HEK293T (cell line): ENCODE measurements around the gene RABGAP1L.

ENCODE experiments used
- CTCF ChIA-PET: fragments of 350-600 bp; formaldehyde crosslinking; extraction: SDS; loops from one replicate; lab custom pipeline; 2021; ENCODE audit warnings: antibody characterized with exemption, inconsistent platforms; lab: Yijun Ruan, JAX
- POLR2A ChIA-PET: fragments of 350-600 bp; formaldehyde crosslinking; extraction: SDS; loops from one replicate; lab custom pipeline; 2020; ENCODE audit warnings: antibody characterized with exemption, inconsistent platforms; lab: Yijun Ruan, JAX
- DNase-seq: peaks from one replicate; pipeline ENCODE4 v3.0.0; 2012; ENCODE audit warnings: mixed read lengths; ENCODE audit errors: extremely low spot score
- ARNT ChIP-seq: fragments of 450-650 bp; IDR thresholded peaks from 2 replicates; pipeline ENCODE4 v1.6.1; 2017; ENCODE audit warnings: mild to moderate bottlenecking
- BHLHE40 ChIP-seq: fragments of 450-650 bp; IDR thresholded peaks from 2 replicates; pipeline ENCODE4 v1.6.1; 2016; ENCODE audit warnings: mild to moderate bottlenecking, moderate library complexity, borderline replicate concordance
- CTBP1 ChIP-seq: fragments of 450-650 bp; IDR thresholded peaks from 2 replicates; pipeline ENCODE4 v1.6.1; 2016; ENCODE audit warnings: borderline replicate concordance
- ELF4 ChIP-seq: fragments of 450-650 bp; IDR thresholded peaks from 2 replicates; pipeline ENCODE4 v1.6.1; 2017; ENCODE audit warnings: antibody characterized with exemption
- FOXA1 ChIP-seq: fragments of 450-650 bp; IDR thresholded peaks from 2 replicates; pipeline ENCODE4 v1.6.1; 2016; ENCODE audit warnings: mild to moderate bottlenecking
- FOXK2 ChIP-seq: fragments of 450-650 bp; IDR thresholded peaks from 2 replicates; pipeline ENCODE4 v1.6.1; 2016; ENCODE audit warnings: mild to moderate bottlenecking
- FOXM1 ChIP-seq: fragments of 450-650 bp; IDR thresholded peaks from 2 replicates; pipeline ENCODE4 v1.6.1; 2017; ENCODE audit warnings: mild to moderate bottlenecking, borderline replicate concordance
- HDGF ChIP-seq: fragments of 450-650 bp; IDR thresholded peaks from 2 replicates; pipeline ENCODE4 v1.6.1; 2017; ENCODE audit warnings: antibody characterized with exemption, borderline replicate concordance
- L3MBTL2 ChIP-seq: fragments of 450-650 bp; conservative IDR thresholded peaks from 2 replicates; pipeline ENCODE4 v1.6.1; 2016; ENCODE audit warnings: mild to moderate bottlenecking
- LEF1 ChIP-seq: fragments of 450-650 bp; IDR thresholded peaks from 2 replicates; pipeline ENCODE4 v1.6.1; 2017; ENCODE audit warnings: mild to moderate bottlenecking, borderline replicate concordance
- NFRKB ChIP-seq: fragments of 450-650 bp; IDR thresholded peaks from 2 replicates; pipeline ENCODE4 v1.6.1; 2016; ENCODE audit warnings: mild to moderate bottlenecking, moderate library complexity
- PKNOX1 ChIP-seq: fragments of 450-650 bp; IDR thresholded peaks from 2 replicates; pipeline ENCODE4 v1.6.1; 2016
- SP1 ChIP-seq: fragments of 450-650 bp; IDR thresholded peaks from 2 replicates; pipeline ENCODE4 v1.6.1; 2017
- SUZ12 ChIP-seq: fragments of 450-650 bp; IDR thresholded peaks from 2 replicates; pipeline ENCODE4 v1.6.1; 2016; ENCODE audit warnings: mild to moderate bottlenecking
- TARDBP ChIP-seq: fragments of 450-650 bp; IDR thresholded peaks from 2 replicates; pipeline ENCODE4 v1.6.1; 2016
- ZNF384 ChIP-seq: fragments of 450-650 bp; IDR thresholded peaks from 2 replicates; pipeline ENCODE4 v1.6.1; 2016

Gene RABGAP1L

GRCh38 chr1:174159252-174160108 is at the start of gene RABGAP1L:
TSS of gene RABGAP1L (plus strand) at chr1:174159520.
- DNase-seq: peak; percentile 93
- no peak for TF ChIP-seq LEF1
- TF ChIP-seq ELF4: no peak
- peak; percentile 77 for TF ChIP-seq TARDBP
- TF ChIP-seq BHLHE40: no peak
- no peak for TF ChIP-seq SUZ12
- TF ChIP-seq CTBP1: peak; percentile 3; the same call in 1 of the 2 replicates
- no peak for TF ChIP-seq FOXA1
- no peak for TF ChIP-seq FOXM1
- no peak for TF ChIP-seq PKNOX1
- TF ChIP-seq ZNF384: no peak
- TF ChIP-seq HDGF: peak; percentile 21; the same call in 1 of the 2 replicates
- TF ChIP-seq FOXK2: no peak
- TF ChIP-seq SP1: no peak
- peak; percentile 69 for TF ChIP-seq L3MBTL2
- no peak for TF ChIP-seq ARNT
- no peak for TF ChIP-seq NFRKB
- POLR2A ChIA-PET: no interaction called here
- CTCF ChIA-PET: interaction anchor here (1.5 kb wide), 1 partner anchor 103 kb away, joined by 3 read pairs; no protein-coding TSS in a partner anchor

- CTCF ChIA-PET: no interaction called here
- DNase-seq: no peak
- TF ChIP-seq LEF1 (no peak), PKNOX1 (no peak), NFRKB (no peak), FOXK2 (no peak), BHLHE40 (no peak), CTBP1 (no peak), FOXA1 (no peak), HDGF (no peak)
- POLR2A ChIA-PET: no interaction called here
Observed at GRCh38 chr1:174110053-174110452, 49.3 kb upstream of the RABGAP1L start.

DNA sequence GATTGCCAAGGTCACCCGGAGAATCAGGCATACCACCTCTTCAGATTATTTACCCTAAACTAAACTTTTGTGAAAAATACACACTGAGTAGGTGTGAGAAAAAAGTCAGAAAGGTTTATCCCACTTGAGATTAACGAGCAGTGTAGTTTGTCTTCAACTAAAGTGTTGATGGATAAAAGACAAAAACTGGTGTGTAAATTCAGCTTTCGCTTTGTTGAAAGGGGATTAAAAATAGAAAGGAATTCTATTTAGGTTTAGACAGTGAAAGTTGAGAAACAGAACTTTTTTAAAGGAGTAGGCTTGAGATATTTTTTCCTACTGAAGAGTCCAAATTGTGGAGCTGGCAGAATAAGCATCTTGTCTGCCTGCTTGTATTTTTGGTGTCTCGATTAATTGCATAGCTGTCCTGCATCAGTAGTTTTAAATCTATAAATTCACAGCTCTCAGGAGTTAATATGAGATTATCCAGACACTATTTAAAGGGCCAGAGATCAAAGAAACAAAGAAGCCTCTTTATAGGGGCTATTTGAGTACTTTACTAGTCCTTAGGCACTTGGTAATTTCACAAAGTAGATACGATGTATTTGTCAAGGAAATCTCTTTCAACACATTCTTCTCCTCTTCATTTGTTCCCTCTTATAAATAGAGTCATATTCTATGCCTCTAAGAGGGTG is 46.7 kb upstream of the RABGAP1L start:
- POLR2A ChIA-PET: no interaction called here
- CTCF ChIA-PET: no interaction called here
- TF ChIP-seq TARDBP: no peak
- no peak for DNase-seq

DNA sequence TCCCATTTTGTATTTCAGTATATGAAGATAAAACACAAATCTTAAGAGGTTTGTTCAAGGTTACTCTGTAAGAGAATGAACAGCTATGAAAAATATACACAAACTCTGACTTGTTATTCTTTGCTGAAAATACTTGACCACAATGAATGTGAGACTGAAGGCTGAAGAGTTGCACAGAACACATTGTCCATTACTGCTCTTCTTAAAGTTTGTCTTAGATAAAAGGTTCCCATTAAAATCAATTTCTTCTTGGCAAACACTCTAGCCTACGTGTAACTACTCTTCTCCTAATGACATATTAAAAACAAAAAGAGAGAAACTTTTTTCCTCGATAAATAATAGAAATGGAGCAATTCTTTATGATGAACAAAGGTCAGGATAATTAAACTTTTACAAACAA is 45.2 kb upstream of the RABGAP1L start:
- TF ChIP-seq SP1: no peak
- TF ChIP-seq BHLHE40: no peak
- no peak for TF ChIP-seq ARNT
- TF ChIP-seq ELF4: no peak
- no peak for TF ChIP-seq FOXK2
- TF ChIP-seq NFRKB: no peak
- no peak for TF ChIP-seq FOXA1
- TF ChIP-seq TARDBP: no peak
- no peak for TF ChIP-seq PKNOX1
- no peak for TF ChIP-seq L3MBTL2
- TF ChIP-seq SUZ12: no peak
- no peak for TF ChIP-seq CTBP1
- no peak for TF ChIP-seq ZNF384
- no peak for TF ChIP-seq HDGF
- TF ChIP-seq LEF1: no peak
- POLR2A ChIA-PET: no interaction called here
- DNase-seq: no peak
- CTCF ChIA-PET: interaction anchor here (0.6 to 1.3 kb wide), 4 partner anchors 18 to 49 kb away, joined by 3 to 8 read pairs (median 6); no protein-coding TSS in a partner anchor

- DNase-seq: peak; percentile 63
- TF ChIP-seq TARDBP: no peak
- peak; percentile 71 for TF ChIP-seq ZNF384
- POLR2A ChIA-PET: no interaction called here
- CTCF ChIA-PET: interaction anchor here (0.6 to 1.3 kb wide), 6 partner anchors 19 to 697 kb away, joined by 3 to 8 read pairs (median 4); no protein-coding TSS in a partner anchor
Observed at GRCh38 chr1:174114788-174115448, 44.4 kb upstream of the RABGAP1L start.

- TF ChIP-seq ELF4 (no peak), FOXK2 (no peak), ARNT (no peak), FOXM1 (no peak), PKNOX1 (no peak), SUZ12 (no peak), L3MBTL2 (no peak), BHLHE40 (no peak), SP1 (no peak), ZNF384 (no peak), HDGF (no peak), NFRKB (no peak), LEF1 (no peak), FOXA1 (no peak), CTBP1 (no peak), TARDBP (no peak)
- no peak for DNase-seq
- CTCF ChIA-PET: no interaction called here
- POLR2A ChIA-PET: no interaction called here
Observed at GRCh38 chr1:174116042-174116441, 43.3 kb upstream of the RABGAP1L start.
